NCI-H748 (cell line): ENCODE results near the gene RPSA.
"Not testable (repeated sequence)": the region's sequence is repeated elsewhere in the genome, so short reads cannot be mapped to it uniquely, and the experiment has no call there.

Experiments used
- DNase-seq: peaks from one replicate; lab custom pipeline; 2025; ENCODE audit not compliant: unreplicated experiment; lab: John Stamatoyannopoulos, UW

The RPSA gene

GRCh38 chr3:39419742-39420315 is 13.3 kb downstream of the RPSA start:
- DNase-seq, result peak; percentile 70

GRCh38 chr3:39420543-39420942 is 14.0 kb downstream of the RPSA start:
- DNase-seq, result no peak

- no peak for DNase-seq
Measured at GRCh38 chr3:39423436-39423970, 17.0 kb downstream of the RPSA start.

- DNase-seq, result no peak
Measured at GRCh38 chr3:39426312-39426711, 19.8 kb downstream of the RPSA start.

GRCh38 chr3:39427506-39427905 is 21.0 kb downstream of the RPSA start:
- no peak for DNase-seq

- DNase-seq, result peak; percentile 16
Measured at GRCh38 chr3:39428745-39429201, 22.3 kb downstream of the RPSA start.

- no peak for DNase-seq
Measured at GRCh38 chr3:39429466-39429865, 22.9 kb downstream of the RPSA start.

- no peak for DNase-seq
Measured at GRCh38 chr3:39432342-39432741, 25.8 kb downstream of the RPSA start.

GRCh38 chr3:39433642-39434041 is 27.1 kb downstream of the RPSA start:
- no peak for DNase-seq

GRCh38 chr3:39434574-39434973 is 28.1 kb downstream of the RPSA start:
- no peak for DNase-seq

- peak; percentile 45 for DNase-seq
Measured at GRCh38 chr3:39435006-39435748, 28.7 kb downstream of the RPSA start.

GRCh38 chr3:39438880-39439279 is 32.4 kb downstream of the RPSA start:
- no peak for DNase-seq

GRCh38 chr3:39440316-39440715 is 33.8 kb downstream of the RPSA start:
- no peak for DNase-seq

GRCh38 chr3:39443530-39443929 is 37.0 kb downstream of the RPSA start:
- DNase-seq, result peak; percentile 26

GRCh38 chr3:39445927-39446326 is 39.4 kb downstream of the RPSA start:
- no peak for DNase-seq

- no peak for DNase-seq
Measured at GRCh38 chr3:39446444-39446843, 39.9 kb downstream of the RPSA start.

GRCh38 chr3:39447637-39448483 is 41.3 kb downstream of the RPSA start:
- DNase-seq, result peak; percentile 69

- no peak for DNase-seq
Measured at GRCh38 chr3:39448506-39449233, 42.1 kb downstream of the RPSA start.

GRCh38 chr3:39449796-39450195 is 43.3 kb downstream of the RPSA start:
- DNase-seq, result no peak

- DNase-seq, result no peak
Measured at GRCh38 chr3:39453134-39453533, 46.6 kb downstream of the RPSA start.

- DNase-seq, result not testable (repeated sequence)
Measured at GRCh38 chr3:39453872-39454271, 47.4 kb downstream of the RPSA start.
